GM19240 (cell line): ENCODE results near the gene FHIT.

Source experiments
- DNase-seq: peaks from one replicate; pipeline ENCODE4 v3.0.0; 2011; ENCODE audit warnings: low spot score; ENCODE audit not compliant: insufficient read length

FHIT gene

GRCh38 chr3:60771766-60772165 is 479.5 kb downstream of the FHIT start:
- DNase-seq = no peak

- no peak for DNase-seq
Measured at GRCh38 chr3:60770532-60770931, 480.7 kb downstream of the FHIT start.

DNA sequence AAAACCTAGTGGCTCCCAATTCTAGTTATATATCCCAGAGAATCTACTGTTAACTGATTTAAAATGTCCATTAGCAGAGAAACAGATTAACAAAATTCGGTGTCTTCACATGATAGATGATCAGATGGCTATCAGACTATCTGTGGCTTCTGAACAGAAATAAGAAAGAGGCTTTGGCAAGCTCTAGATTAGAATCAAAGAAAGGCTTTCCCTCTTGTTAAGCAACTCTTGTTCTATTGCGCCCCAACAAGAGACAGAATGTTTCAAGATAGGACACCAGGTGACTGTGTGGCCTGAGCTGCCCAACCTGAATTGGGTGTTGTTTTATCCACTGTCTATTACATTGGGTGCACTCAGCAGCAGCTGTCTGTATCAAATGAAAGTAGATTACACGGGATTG is 483.7 kb downstream of the FHIT start:
- DNase-seq = no peak

- DNase-seq = no peak
Measured at GRCh38 chr3:60765776-60766175, 485.5 kb downstream of the FHIT start.

DNA sequence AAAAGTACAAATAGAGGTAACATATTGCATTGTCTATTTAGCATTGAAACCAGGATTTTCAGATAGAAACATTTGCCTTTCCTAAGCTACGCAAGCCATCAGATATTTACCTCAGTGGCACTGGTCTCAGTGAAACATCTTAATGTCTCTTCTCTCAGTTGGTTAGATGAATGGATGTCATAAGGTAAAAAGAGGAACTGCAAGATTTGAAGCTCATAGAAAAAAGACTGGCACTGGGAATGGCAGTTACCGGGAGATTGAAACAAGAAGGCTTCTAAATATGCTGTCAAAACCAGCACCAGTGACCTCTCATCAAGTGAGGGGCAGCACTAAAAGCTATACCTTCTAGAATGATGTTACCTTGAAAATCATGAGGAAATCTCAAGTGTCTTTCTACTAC is 486.4 kb downstream of the FHIT start:
- DNase-seq = no peak

- DNase-seq = no peak
Measured at GRCh38 chr3:60760145-60760544, 491.1 kb downstream of the FHIT start.

DNA sequence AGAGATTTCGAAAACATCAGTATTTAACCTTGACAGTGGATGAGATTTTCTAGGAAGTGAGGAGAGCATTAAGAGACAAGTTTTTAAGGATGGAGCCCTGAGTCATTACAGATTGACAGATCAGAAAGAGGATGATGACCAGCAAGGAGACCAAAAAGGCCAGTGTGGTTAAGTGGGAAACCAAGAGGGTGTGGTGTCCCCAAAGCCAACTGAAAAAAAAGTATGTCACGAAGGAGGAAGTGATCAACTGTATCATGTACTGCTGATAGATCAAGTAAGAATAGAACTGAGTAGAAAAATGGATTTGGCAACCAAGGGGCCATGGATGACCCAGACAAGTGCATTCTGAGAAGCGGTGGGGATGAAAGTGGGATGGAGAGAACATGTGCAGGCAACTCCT is 491.8 kb downstream of the FHIT start:
- DNase-seq = no peak

GRCh38 chr3:60758831-60759230 is 492.4 kb downstream of the FHIT start:
- no peak for DNase-seq

DNA sequence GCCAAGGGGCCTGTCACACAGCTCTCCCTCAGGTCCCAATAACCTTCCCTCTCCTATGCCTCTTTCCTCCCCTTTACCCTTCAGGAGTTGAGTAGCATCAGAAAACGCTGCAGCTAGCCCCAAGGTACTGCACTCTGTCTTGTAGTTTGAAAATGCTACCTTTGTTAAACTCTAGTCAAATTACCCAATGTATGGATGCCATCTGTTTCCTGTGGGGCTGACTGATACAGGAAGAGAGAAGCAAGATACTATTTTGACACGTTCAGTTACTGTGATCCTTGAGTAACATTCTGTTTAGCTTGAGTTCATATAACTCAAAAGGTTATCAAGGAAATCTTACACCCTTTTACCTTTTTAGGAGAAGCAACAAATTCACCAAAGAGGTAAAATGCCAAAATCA is 493.1 kb downstream of the FHIT start:
- DNase-seq = no peak

GRCh38 chr3:60757724-60758123 is 493.5 kb downstream of the FHIT start:
- no peak for DNase-seq

GRCh38 chr3:60756241-60757030 is 494.8 kb downstream of the FHIT start:
- no peak for DNase-seq

DNA sequence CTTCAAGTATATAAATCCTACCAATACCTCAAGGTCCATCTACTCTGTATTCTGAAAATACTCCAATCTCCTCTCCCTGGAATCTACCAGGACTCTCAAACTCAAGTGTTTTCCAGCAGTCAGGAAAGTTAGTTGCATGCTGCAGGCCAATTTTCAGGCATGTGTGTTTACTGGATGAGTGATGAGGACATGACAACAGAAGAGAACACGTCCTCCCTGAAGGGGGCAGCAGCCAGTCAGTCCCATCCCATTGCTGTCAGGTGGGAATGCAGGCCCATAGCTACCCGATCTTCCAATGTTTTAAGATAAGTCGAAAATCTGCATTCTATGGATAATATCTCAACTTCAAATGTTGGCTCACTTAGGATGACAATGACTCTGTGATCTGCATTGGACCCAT is 496.2 kb downstream of the FHIT start:
- no peak for DNase-seq

DNA sequence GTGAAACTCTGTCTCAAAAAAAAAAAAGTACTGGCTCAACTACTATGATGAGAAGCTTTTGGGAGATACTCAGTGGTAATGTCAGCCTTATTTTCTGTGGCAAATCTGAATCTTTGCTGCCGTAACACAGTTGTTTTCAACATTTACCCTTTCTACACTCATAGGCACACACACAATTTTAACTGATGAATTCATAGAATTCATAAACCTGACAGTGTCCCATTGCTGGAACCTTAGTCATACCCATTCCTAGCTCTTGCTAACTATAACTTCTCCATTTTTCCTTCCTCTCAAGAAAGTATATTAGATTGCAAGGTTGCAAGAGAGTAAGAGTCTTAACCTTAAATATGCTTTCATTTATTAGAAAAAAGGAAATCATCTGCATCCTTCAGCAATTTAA is 496.6 kb downstream of the FHIT start:
- no peak for DNase-seq

DNA sequence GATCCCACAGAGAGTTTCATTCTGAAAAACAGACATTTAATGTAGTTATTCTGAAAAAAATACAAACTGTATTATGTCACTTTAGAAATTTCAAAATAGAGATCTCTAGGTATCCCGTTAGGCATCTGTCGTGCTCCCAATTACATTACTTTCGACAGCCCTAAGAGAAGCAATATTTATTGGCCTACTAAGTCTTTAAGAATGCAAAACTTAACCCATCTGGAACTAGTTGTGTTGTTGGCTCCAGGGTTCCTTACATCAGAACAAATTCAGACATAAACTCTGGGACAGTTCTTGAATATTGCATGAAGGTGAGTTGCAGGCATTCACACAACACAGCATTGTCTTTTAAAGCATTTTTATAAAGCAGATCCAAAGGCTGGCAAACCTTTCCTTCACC is 498.4 kb downstream of the FHIT start:
- no peak for DNase-seq

DNA sequence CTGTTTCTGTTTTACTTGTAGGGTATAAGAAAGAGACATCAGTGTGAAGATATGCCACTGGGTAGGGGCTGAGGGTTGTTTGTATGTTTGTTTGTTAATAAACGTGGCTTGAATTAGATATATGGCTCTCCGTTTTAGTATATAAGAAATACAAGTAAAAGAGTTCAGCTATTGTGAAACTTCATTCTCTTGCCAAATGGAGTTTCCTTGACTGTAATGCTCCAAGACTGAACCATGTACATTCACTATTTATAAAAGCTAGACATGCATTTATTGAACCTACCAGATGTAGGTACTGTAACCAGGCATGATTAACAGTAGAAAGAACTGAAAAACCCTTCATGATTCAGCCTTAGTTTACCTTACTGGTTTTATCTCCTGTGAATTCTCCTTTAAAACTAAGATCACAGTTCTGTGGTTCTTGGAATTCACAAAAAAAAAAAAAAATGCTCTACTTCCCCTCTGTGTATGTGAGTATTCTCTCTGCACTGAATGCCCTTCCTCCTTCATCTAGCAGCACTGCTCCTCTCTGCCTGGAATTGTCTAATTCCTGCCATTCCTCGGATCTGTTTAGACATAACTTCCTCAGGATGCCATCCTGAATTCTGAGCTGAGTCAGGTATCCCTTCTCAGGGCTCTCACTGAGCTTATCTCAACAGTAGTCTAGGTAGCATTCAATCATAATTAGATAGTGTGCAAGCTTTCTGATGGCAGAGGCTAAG is 504.4 kb downstream of the FHIT start:
- no peak for DNase-seq

DNA sequence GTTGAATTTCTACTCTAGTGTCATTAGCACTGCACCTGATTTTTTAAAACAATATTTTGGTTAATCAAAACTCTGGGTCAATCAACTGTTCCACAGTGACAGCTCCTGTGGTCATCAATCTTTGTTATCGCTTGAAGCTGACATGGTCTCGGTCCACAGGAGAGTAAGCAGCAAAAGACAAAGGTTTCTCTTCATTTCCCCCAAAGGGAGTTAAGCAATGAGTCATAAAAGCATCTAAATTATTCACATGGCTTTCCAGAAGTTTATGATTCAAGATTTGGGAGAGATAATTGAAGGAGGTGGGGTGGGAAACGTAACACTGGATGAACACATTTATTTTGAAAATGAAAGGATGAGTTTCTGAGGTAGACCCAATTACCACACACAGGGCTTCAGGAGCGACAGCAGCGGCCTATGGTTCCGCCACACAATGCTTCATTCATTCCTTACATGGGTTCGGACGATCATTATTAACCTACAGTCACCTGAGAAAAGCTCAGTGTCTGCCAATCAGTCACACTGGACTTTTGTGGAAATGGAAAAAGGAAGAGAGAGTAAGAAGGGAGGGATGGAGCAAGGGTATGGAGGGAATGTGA is 505.1 kb downstream of the FHIT start:
- DNase-seq = no peak

- no peak for DNase-seq
Measured at GRCh38 chr3:60743631-60744164, 507.6 kb downstream of the FHIT start.

- no peak for DNase-seq
Measured at GRCh38 chr3:60742606-60743145, 508.6 kb downstream of the FHIT start.

- no peak for DNase-seq
Measured at GRCh38 chr3:60737633-60738399, 513.4 kb downstream of the FHIT start.

GRCh38 chr3:60730371-60730770 is 520.9 kb downstream of the FHIT start:
- DNase-seq = no peak

DNA sequence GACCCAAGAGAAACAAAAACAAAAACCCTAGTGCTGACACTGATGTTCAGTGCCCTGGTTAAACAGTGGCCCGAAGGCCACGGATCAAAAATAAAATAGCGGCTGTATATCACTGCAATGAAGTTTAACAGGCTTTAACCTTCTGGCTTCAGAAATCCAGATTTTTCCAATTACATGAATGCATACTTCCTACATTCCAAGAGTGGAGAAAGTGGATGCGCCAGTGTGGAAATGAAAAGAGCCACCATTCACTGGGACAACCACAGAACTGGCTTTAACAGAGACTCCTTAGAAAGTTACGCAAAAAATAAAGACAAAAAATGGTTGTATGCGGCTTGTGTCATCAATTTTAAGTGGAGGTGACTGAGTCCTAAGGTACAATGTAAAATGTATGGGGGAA is 522.2 kb downstream of the FHIT start:
- DNase-seq = no peak
